HAP-1 (cell line): Measurements from ENCODE around the gene PRR5.
A peak's percentile ranks its signal among the peaks of the same experiment; 100 is the strongest.
"Not testable (repeated sequence)": the region's sequence is repeated elsewhere in the genome, so short reads cannot be mapped to it uniquely, and the experiment has no call there.

Source experiments
- DNase-seq, 2 experiments: peaks; one replicate each; pipeline ENCODE4 v3.0.0-alpha.2; 2016 to 2020; ENCODE audit warnings: low spot score in 2 of 2
- H3K27me3 ChIP-seq: fragments of 250-450 bp; sonication (Bioruptor Pico); 2 replicates; pipeline ENCODE4 v1.5.1; 2020; ENCODE audit warnings: low read depth, mild to moderate bottlenecking, moderate library complexity
- H3K36me3 ChIP-seq: fragments of 250-450 bp; sonication (Bioruptor Pico); replicated peaks from 2 replicates; pipeline ENCODE4 v1.5.1; 2020; ENCODE audit warnings: mild to moderate bottlenecking
- H3K4me1 ChIP-seq: fragments of 250-450 bp; sonication (Bioruptor Pico); 2 replicates; pipeline ENCODE4 v1.5.1; 2020; ENCODE audit warnings: mild to moderate bottlenecking
- H3K4me3 ChIP-seq: fragments of 250-450 bp; sonication (Bioruptor Pico); 2 replicates; pipeline ENCODE4 v1.5.1; 2020; ENCODE audit warnings: mild to moderate bottlenecking, moderate library complexity
- H3K9me3 ChIP-seq: fragments of 250-450 bp; sonication (Bioruptor Pico); 2 replicates; pipeline ENCODE4 v1.5.1; 2020; ENCODE audit warnings: mild to moderate bottlenecking, moderate library complexity
- in situ Hi-C: fragments of 300-500 bp; cut with MboI; formaldehyde crosslinking; loops from 3 replicates; pipeline ENCODE4 v1.14.3; 2020; ENCODE audit warnings: low sequenced_read_pairs, inconsistent platforms, mixed read lengths

The PRR5 gene

DNA sequence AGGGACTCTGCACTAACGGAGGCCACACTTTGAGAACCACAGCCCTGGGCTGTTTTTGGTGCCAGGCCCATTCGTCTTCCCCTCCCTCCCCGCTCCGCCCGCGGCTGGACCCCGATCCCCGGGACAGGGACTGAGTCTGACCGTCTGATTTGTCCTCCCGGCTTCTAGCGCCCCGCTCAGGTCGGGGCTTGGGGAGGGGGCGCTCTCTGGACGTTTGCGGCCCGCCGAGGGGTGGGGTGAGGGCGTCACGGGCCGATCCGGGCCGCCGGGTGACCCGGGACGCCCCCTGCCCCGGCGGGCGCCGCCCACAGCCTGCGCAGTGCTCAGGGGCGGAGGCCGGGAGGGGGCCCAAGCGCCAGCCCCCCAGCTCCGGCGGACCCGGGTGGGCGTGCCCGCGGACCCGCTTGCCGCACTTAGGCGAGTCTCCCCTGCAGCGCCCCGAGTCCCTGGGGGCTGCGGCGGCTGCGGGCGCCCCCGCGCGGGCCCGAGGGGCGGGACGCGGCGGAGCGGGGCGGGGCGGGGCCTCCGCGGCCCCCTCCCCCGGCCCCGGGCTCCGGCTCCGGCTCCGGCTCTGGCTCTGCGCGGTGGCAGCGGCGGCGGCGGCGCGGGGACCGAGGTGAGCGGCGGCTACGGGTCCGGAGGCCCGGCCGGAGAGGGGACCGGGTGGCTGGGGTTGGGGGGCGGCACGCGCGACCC is 33.7 kb upstream of the PRR5 start:
- H3K4me1 ChIP-seq = no peaks in the 10 kb centered on the region; the same call in 1 of the 2 replicates
- H3K27me3 ChIP-seq = no peaks in the 10 kb centered on the region
- peak in 1 of 2 experiments; percentile 51 for DNase-seq
- H3K36me3 ChIP-seq = no peaks in the 10 kb centered on the region
- H3K9me3 ChIP-seq = no peaks in the 10 kb centered on the region
- in situ Hi-C loops = no loop called here
- peak overlapping the region; percentile 32 for H3K4me3 ChIP-seq

DNA sequence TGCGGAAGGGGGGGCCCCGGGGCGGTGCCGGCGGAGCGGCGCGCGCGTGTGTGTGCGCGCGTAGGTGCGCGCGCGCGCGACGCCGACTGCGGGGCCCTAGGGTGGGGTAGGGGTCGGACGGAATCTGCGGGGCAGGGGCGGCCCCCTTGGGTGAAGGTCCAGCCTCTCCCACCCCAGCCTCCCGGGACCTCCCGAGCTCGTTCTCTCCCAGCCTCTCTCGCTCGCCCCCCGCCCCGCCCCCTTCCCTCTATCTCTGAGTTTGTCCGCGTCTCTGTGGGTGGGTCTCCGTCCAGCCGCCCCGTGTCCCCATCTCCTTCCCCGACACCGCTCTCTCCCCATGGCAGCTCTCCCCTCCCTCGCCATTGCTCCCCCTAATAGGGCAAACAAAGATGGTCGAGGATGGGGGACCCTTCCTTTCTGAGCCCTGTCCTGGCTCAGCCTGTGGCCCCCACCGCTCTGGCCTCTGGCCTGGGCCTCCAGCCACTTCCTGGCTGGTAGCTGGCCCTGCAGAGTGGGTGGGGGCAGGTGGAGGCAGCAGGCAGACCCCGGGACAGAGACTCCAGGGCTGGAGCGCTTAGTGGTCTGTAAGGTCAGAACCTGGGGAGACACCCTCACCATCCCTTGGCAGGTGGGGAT is 33.0 kb upstream of the PRR5 start:
- DNase-seq = peak in 1 of 2 experiments; percentile 58
- H3K9me3 ChIP-seq = no peaks in the 10 kb centered on the region
- H3K36me3 ChIP-seq = no peaks in the 10 kb centered on the region
- H3K4me1 ChIP-seq = no peaks in the 10 kb centered on the region; the same call in 1 of the 2 replicates
- in situ Hi-C loops = no loop called here
- peak overlapping the region; percentile 35 for H3K4me3 ChIP-seq
- no peaks in the 10 kb centered on the region for H3K27me3 ChIP-seq

DNA sequence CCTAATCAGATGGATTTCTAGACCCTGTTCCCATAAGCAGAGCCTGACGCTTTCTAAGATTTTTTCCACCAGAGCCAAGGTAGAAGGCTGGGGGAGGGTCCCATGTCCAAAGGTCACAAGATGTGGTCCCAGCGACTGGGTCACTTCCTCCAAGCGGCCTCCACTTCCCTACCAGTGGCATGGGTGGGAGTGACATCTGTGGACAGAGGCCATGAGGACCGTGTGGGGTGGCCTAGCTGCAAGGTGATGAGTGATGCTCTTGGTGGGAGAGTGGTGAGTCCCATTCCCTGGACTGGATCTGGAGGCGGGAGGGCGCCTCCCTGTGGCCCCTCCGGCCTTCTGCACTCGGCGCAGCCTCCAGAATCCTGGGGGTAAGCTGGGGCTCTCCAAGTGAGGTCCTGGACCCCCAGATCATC is 32.4 kb upstream of the PRR5 start:
- in situ Hi-C loops = no loop called here
- Histone ChIP-seq H3K9me3 (no peaks in the 10 kb centered on the region), H3K4me1 (no peaks in the 10 kb centered on the region; the same call in 1 of the 2 replicates), H3K36me3 (no peaks in the 10 kb centered on the region), H3K27me3 (no peaks in the 10 kb centered on the region), H3K4me3 (peak overlapping the region; percentile 35)
- DNase-seq = peak; percentile 22 to 51

DNA sequence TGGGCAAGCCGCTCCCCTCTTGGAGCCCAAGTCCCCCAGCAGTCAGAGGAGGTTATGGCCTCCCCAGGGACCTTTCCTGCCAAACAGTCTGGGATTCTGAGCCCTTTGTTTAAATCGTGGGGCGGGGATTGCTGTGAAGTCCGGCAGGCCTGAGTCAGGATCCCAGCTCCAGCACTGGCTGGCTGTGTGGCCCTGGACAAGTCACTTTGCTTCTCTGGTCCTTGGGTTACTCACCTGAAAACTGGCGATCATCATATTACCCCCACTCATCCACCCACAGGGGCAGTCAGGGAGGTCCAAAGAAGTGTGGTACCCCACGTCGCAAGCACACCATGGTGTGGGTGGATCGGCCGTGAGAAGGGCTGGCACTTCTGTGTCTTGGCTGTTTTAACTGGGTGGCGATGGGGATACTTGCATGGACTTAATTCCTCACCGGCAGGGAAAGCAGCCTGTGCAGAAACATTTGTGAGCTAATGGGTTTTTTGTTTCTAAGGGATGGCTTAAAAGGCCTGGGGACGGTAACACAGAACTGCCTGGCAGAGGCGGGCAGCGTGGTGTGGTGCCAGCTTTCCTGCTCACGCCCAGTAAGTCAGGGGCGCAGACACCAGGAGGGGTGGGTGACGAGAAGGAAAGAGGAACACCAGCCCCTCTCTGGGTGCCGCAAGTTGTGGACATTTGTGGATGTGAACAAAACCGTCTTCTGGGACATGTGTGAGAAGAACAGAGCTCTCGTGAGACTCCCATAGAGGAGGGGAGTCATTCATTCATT is 31.6 kb upstream of the PRR5 start:
- Histone ChIP-seq H3K36me3 (no peaks in the 10 kb centered on the region), H3K9me3 (no peaks in the 10 kb centered on the region), H3K27me3 (no peaks in the 10 kb centered on the region), H3K4me3 (no peak overlapping the region), H3K4me1 (no peaks in the 10 kb centered on the region; the same call in 1 of the 2 replicates)
- DNase-seq = no peak
- in situ Hi-C loops = no loop called here

DNA sequence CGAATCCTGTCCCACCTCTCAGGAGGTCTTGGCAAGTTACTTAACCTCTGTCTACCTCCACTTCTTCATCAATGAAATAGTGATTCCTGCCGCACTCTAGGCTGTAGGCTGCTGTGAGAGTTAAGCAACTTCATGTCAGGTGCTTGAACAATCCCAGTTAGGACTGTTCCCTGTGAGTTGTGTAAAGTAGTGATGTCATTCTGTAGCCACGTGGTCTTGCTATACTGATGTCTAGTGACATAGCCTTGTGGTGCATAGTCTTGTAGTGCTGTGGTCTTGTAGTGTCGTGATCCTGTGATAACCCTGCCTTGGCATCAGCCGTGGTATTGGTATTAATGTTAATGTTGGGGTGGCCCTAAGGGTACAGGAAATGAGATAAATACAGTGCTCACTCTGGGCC is 30.3 kb upstream of the PRR5 start:
- Histone ChIP-seq H3K27me3 (no peaks in the 10 kb centered on the region), H3K9me3 (no peaks in the 10 kb centered on the region), H3K4me1 (no peaks in the 10 kb centered on the region; the same call in 1 of the 2 replicates), H3K4me3 (no peak overlapping the region), H3K36me3 (no peaks in the 10 kb centered on the region)
- in situ Hi-C loops = no loop called here
- DNase-seq = no peak

DNA sequence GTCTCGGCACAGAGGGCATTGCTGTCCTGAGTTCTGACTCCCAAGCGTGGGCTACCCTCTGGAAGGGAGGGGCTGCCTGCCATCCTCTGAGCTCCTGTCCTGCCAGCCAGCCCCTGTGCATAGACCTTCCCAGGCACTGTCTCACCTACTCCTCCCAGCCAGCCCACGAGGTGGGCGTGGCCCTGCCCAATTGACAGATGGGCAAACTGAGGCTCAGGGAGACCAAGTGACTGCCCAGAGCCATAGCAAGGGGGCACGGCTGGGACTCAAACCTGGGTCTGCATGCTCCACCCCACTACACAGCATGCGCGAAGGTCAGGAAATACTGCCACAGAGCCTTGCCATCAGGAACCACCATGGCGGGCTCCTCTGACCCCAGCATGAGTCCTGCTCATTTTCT is 29.4 kb upstream of the PRR5 start:
- Histone ChIP-seq H3K27me3 (no peaks in the 10 kb centered on the region), H3K4me1 (no peaks in the 10 kb centered on the region; the same call in 1 of the 2 replicates), H3K9me3 (no peaks in the 10 kb centered on the region), H3K4me3 (no peak overlapping the region), H3K36me3 (no peaks in the 10 kb centered on the region)
- in situ Hi-C loops = no loop called here
- DNase-seq = no peak

DNA sequence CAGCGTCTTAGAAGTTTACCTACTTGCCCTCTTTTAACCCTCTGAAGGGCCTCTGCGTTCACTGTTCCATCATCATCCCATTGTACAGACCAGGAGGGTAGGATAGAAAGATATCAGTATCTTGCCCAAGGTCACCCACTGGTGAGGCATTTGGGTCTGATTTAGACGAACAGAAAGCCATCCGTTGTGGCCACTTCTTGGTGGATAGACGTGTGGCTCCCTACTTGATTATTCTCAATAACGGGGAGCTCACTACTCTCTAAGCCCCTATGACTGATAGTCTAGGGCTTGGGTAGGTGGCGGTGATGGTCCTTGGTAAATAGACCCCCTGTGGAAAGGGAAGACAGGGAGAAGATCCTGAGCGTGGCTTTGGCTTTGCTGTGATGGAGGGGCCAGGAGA is 28.6 kb upstream of the PRR5 start:
- H3K4me3 ChIP-seq = no peak overlapping the region
- no peak for DNase-seq
- in situ Hi-C loops = no loop called here
- no peaks in the 10 kb centered on the region for H3K9me3 ChIP-seq
- no peaks in the 10 kb centered on the region; the same call in 1 of the 2 replicates for H3K4me1 ChIP-seq
- no peaks in the 10 kb centered on the region for H3K36me3 ChIP-seq
- no peaks in the 10 kb centered on the region for H3K27me3 ChIP-seq

DNA sequence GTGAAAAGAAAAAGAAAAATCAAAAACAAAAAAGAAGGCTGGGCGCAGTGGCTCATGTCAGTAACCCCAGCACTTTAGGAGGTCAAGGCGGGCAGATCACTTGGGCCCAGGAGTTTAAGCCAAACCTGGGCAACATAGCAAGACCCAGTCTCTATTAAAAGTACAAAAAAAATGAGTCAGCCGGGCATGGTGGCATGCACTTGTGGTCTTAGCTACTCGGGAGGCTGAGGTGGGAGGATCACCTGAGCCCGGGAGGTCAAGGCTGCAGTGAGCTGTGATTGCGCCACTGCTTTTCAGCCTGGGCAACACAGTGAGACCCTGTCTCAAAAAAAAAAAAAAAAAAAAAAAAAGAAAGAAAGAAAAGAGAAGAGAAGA is 26.0 kb upstream of the PRR5 start:
- H3K27me3 ChIP-seq, H3K36me3 ChIP-seq, DNase-seq, in situ Hi-C loops, H3K4me1 ChIP-seq, H3K4me3 ChIP-seq, H3K9me3 ChIP-seq: not testable (repeated sequence)

DNA sequence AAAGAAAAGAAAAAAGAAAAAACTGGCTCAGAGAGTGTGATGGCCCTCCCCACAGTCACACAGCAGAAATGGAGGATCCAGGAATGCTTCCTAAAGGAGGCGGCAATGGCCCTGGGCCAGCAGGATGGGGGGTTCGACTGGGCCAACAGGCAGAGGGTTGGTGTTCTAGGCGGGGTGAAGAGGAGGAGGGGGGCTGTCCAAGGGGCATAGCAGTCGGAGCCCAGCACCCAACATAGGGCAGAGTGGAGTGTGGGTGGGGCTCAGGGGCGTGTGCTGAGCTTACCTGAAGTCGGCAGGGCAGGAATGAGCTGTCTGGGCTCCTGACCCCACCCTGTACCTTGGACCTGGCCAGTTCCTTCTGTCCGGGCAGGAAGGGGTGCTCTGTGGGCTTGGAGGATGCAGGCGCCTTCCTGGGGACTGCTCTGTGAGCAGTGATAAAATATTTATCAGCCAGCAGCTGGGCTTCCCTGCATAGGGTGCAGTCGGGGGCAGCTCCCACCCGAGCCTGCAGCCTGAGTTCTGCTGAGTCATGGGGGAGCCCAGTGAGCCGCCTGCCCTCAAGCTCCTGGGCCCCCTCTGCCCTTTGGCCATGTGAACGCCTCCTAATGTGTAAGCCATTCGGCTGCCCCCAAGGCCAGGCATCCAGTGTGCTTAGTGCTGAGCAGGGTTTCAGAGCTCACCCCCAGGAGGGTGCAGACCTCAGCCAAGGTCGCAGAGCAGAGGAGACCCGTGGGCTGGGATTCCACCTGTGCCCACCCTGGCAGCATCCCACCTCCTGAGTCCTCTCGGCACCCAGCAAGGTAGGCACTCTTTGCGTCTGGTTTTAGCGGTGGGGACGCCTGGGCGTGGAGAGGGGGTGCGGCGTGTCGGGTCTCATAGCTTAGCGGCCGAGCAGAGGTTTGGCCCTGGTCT is 25.3 kb upstream of the PRR5 start:
- in situ Hi-C loops = no loop called here
- Histone ChIP-seq H3K9me3 (no peaks in the 10 kb centered on the region), H3K4me1 (no peaks in the 10 kb centered on the region), H3K27me3 (no peaks in the 10 kb centered on the region), H3K36me3 (no peaks in the 10 kb centered on the region), H3K4me3 (no peak overlapping the region)
- DNase-seq = no peak

DNA sequence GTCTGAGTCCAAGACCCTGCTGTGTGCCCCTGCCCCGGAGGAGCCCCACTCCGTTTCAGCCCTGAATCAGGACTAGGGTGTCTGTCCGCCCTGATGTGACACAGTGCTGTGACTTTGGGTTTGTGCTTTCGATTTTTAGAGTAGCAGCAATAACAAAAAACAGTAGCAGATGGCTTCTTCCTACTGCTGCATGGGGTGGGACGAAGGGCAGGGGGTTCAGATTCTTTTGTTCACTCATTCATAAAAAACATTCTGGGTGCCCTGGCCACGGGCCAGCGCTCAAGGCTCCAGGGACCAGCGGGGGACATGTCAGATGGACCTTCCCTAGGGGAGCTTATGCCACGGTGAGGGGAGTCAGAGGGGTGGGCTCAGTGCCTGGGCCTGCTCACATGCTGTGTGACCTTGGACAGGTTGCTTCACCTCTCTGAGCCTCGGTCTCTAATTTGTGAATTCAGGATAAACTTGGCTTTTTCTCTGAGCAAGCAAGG is 24.6 kb upstream of the PRR5 start:
- in situ Hi-C loops = no loop called here
- DNase-seq = no peak

DNA sequence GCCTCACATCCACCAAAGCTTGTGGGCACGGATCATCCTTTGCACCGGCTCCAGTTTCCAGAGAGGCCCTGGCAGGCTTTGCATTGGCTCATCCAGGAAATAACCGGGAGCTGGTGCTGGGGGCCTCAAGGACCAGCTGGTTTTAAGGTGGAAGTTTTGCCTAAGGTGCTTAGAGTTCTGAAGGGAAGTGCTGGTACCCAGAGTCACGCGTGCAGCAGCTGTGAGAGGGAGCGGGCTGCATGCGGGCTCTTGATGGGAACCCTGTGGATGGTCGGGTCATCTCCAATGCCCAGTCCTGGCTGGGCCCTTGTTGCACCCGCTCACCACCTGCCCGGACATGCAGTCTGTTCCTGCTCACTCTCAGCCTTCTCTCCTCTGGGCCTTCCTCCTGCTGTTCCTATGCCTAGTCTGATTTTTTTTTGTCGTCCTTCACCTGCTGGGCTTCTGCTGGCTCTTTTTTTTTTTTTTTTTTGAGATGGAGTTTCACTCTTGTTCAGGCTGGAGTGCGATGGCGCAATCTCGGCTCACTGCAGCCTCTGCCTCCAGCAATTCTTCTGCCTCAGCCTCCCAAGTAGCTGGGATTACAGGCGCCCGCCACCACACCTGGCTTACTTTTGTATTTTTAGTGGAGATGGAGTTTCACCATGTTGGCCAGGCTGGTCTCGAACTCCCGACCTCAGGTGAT is 24.0 kb upstream of the PRR5 start:
- in situ Hi-C loops = no loop called here
- H3K36me3 ChIP-seq = no peaks in the 10 kb centered on the region
- H3K9me3 ChIP-seq = no peaks in the 10 kb centered on the region
- no peak overlapping the region for H3K4me3 ChIP-seq
- H3K4me1 ChIP-seq = no peaks in the 10 kb centered on the region
- no peak for DNase-seq
- H3K27me3 ChIP-seq = no peaks in the 10 kb centered on the region

More for the DNA sequence above, 24.6 kb upstream of the PRR5 start:
- H3K9me3 ChIP-seq = no peaks in the 10 kb centered on the region
- H3K36me3 ChIP-seq = no peaks in the 10 kb centered on the region
- no peaks in the 10 kb centered on the region for H3K4me1 ChIP-seq
- no peak overlapping the region for H3K4me3 ChIP-seq
- no peaks in the 10 kb centered on the region for H3K27me3 ChIP-seq

DNA sequence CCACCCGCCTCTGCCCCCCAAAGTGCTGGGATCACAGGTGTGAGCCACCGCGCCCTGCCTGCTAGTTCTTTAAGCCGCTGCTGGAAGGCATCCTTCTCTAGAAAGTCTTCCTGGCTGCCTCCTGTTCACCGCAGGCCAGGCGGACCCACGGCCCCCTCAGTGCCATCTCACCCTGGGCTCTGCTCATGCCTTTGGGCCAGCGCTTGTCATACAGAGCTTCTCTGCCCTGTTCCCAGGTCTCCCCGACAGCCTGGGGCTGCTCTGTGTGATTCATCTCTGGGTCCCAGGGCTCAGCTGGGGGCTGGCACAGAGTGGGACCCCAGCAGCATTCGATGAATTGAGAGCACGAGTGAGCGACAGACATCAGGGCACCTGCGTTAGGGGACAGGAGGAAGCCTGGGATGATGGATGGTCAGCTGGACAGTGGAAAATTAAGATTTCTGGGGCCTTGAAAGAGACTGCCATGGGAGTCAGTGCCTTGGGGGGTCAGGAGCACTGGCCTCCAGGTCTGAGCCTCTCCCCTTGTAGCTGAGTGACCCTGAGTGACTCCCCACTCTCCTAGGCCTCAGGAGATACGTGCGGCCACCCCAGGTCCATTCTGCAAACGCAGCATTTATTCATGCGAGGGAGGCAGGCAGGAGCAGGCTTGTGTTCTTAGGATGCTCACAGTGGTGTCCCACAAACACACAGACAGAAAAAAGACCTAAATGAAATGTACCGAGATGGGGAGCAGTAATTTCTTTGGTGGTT is 23.3 kb upstream of the PRR5 start:
- H3K4me3 ChIP-seq = no peak overlapping the region
- no peaks in the 10 kb centered on the region for H3K27me3 ChIP-seq
- H3K9me3 ChIP-seq = no peaks in the 10 kb centered on the region
- H3K4me1 ChIP-seq = no peaks in the 10 kb centered on the region
- no peak for DNase-seq
- H3K36me3 ChIP-seq = no peaks in the 10 kb centered on the region
- in situ Hi-C loops = no loop called here
